A549 (cell line): ENCODE measurements around the gene KIF21B. TPM values are rescaled to one million over a fixed set of nuclear protein-coding genes. Genes with fewer than 3 reads are reported as not detected.
A peak's percentile ranks its signal among the peaks of the same experiment; 100 is the strongest.

Experiments
- ATAC-seq, 2 experiments: fragments of 200-7000 bp in 1 of 2; fragments of >200 bp in 1 of 2; cut with Nextera tagmentation in 1 of 2; cut with Tn5 transposase in 1 of 2; 3 replicates each; pipeline versions ENCODE4 v1.8.0 to v1.9.1; 2018 to 2020; ENCODE audit warnings: mild to moderate bottlenecking in 1 of 2, moderate library complexity in 1 of 2
- CTCF ChIA-PET: fragments of 300-600 bp; sonication (Branson Sonifier 250); formaldehyde crosslinking; extraction: SDS; loops from one replicate; lab custom pipeline; 2021; ENCODE audit warnings: antibody characterized with exemption, inconsistent platforms; lab: Yijun Ruan, JAX
- POLR2A ChIA-PET: fragments of 350-600 bp; formaldehyde crosslinking; extraction: SDS; loops from one replicate; lab custom pipeline; 2021; ENCODE audit warnings: antibody characterized with exemption, inconsistent platforms; lab: Yijun Ruan, JAX
- DNase-seq, 2 experiments: peaks; one replicate each; pipeline versions ENCODE4 v3.0.0 to v3.0.0-alpha.2; 2011 to 2016; ENCODE audit warnings: low read depth in 1 of 2, low spot score in 1 of 2
- FAIRE-seq: peaks from 2 replicates; lab custom pipeline; 2011; peaks lifted over from hg19 to GRCh38; lab: Jason Lieb, UNC
- H3K27ac ChIP-seq, 2 experiments: fragments of >200 bp; sonication (Bioruptor Twin); formaldehyde crosslinking; 3 replicates each; pipeline ENCODE4 v1.5.1; 2016 to 2017
- H3K4me1 ChIP-seq: fragments of >200 bp; sonication (Bioruptor Twin); formaldehyde crosslinking; 3 replicates; pipeline ENCODE4 v1.6.1; 2016
- H3K4me2 ChIP-seq: fragments of >200 bp; sonication (Bioruptor Twin); formaldehyde crosslinking; 3 replicates; pipeline ENCODE4 v1.6.1; 2016
- H3K4me3 ChIP-seq: fragments of >200 bp; sonication (Bioruptor Twin); formaldehyde crosslinking; 3 replicates; pipeline ENCODE4 v1.5.1; 2016
- H3K9me3 ChIP-seq: fragments of >200 bp; sonication (Bioruptor Twin); formaldehyde crosslinking; 3 replicates; pipeline ENCODE4 v1.6.1; 2016
- EHMT2 ChIP-seq: fragments of 200-600 bp; sonication (generic); IDR thresholded peaks from 2 replicates; pipeline ENCODE4 v1.6.1; 2016; ENCODE audit warnings: antibody characterized with exemption, low read depth, mild to moderate bottlenecking, moderate library complexity
- EP300 ChIP-seq, 2 experiments: fragments of >200 bp; sonication (Bioruptor Twin); formaldehyde crosslinking; IDR thresholded peaks; 2 replicates in 1 of 2; 3 replicates in 1 of 2; pipeline ENCODE4 v1.6.1; 2016 to 2017
- FOXS1 ChIP-seq: fragments of 250-450 bp; sonication (Bioruptor Pico); IDR thresholded peaks from 2 replicates; pipeline ENCODE4 v1.5.0; 2020; ENCODE audit warnings: mild to moderate bottlenecking, moderate library complexity
- MAFK ChIP-seq: fragments of 450-650 bp; IDR thresholded peaks from 2 replicates; pipeline ENCODE4 v1.6.1; 2014; ENCODE audit not compliant: partially characterized antibody
- NR3C1 ChIP-seq: fragments of >200 bp; sonication (Bioruptor Twin); formaldehyde crosslinking; IDR thresholded peaks from 3 replicates; pipeline ENCODE4 v1.6.1; 2017
- RFX5 ChIP-seq: fragments of 450-650 bp; IDR thresholded peaks from 2 replicates; pipeline ENCODE4 v1.7.1; 2014; ENCODE audit warnings: antibody characterized with exemption, mild to moderate bottlenecking, moderate library complexity
- SMC3 ChIP-seq: fragments of >200 bp; sonication (Bioruptor Twin); formaldehyde crosslinking; IDR thresholded peaks from 3 replicates; pipeline ENCODE4 v1.6.1; 2018; ENCODE audit warnings: inconsistent platforms
- WGBS: methylation state at CpG from one replicate; pipeline ENCODE4 v1.1.6; 2017; ENCODE audit errors: missing lambda C conversion rate; 5-methylcytosine and 5-hydroxymethylcytosine counted together
- polyA plus RNA-seq, 4 experiments: library from polyadenylated mRNA; depleted of rRNA in 3 of 4; stranded (reverse); fragments of >200 nt; fragmentation: RNase III in 1 of 4; extraction: RNeasy Plus Mini Kit Qiagen cat#74134 plus additional on column Dnase treatment in 1 of 4; gene quantifications; 2 replicates in 3 of 4; 3 replicates in 1 of 4; pipeline ENCODE4 v1.2.3, GENCODE V29; 2011 to 2017
- TF ChIP-seq, protein P1 (sequence below): fragments of >200 bp; sonication (Bioruptor Twin); formaldehyde crosslinking; IDR thresholded peaks from 3 replicates; pipeline ENCODE4 v1.5.1; 2016
- TF ChIP-seq, protein P2 (sequence below): fragments of 250-450 bp; sonication (Bioruptor Pico); IDR thresholded peaks from 2 replicates; pipeline ENCODE4 v1.5.0; 2021; ENCODE audit warnings: mild to moderate bottlenecking, moderate library complexity, borderline replicate concordance
- TF ChIP-seq, protein P3 (sequence below): fragments of >200 bp; sonication (Bioruptor Twin); formaldehyde crosslinking; IDR thresholded peaks from 2 replicates; pipeline ENCODE4 v1.6.1; 2016
- TF ChIP-seq, protein P4 (sequence below): IDR thresholded peaks from 2 replicates; pipeline ENCODE4 v1.6.1; 2012; ENCODE audit warnings: low read depth, borderline replicate concordance
- TF ChIP-seq, protein P5 (sequence below): fragments of >200 bp; sonication (Bioruptor Twin); formaldehyde crosslinking; IDR thresholded peaks from 3 replicates; pipeline ENCODE4 v1.6.1; 2016

KIF21B gene
- polyA plus RNA-seq, 2 of the 4 experiments (the other 2 are of a cell fraction), result 1.4 to 3.8 TPM

DNA sequence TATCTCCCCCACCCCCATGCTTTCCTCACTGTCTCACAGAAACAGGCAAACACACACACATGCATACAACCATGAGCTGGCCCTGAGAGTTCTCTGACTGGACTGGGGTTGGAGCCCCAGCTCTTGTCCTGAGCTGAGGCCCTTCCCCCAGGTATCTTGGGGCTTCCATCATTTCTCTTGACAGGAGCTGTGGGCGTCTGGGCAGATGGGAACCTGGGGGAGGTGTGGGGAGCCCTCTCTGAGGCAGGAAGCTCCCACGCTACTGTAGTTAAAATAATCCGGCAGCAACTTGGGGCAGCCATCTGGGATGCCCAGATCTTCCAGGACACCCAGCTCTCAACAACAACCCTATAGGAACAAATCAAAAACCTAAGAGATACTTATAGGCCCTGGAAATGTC, 2.7 kb upstream of the KIF21B start:
- ATAC-seq (no peak), DNase-seq (no peak), FAIRE-seq (no peak)
- ChIA-PET CTCF (interaction anchor here (0.6 to 8.0 kb wide), 12 partner anchors 8 to 367 kb away, joined by 3 to 94 read pairs (median 8); no protein-coding TSS in a partner anchor), POLR2A (interaction anchor here (0.9 kb wide), 1 partner anchor 11 kb away, joined by 3 read pairs; no protein-coding TSS in a partner anchor)
- Histone ChIP-seq H3K4me2 (no peak overlapping the region), H3K4me1 (peaks cover 37% of the 10 kb centered on the region), H3K9me3 (no peaks in the 10 kb centered on the region), H3K4me3 (no peak overlapping the region)
- 93% methylated on average over 3 of the region's 3 CpGs for WGBS
- TF ChIP-seq MAFK (no peak), FOXS1 (CRISPR knock-in tag) (no peak)
- TF ChIP-seq, protein P1, sequence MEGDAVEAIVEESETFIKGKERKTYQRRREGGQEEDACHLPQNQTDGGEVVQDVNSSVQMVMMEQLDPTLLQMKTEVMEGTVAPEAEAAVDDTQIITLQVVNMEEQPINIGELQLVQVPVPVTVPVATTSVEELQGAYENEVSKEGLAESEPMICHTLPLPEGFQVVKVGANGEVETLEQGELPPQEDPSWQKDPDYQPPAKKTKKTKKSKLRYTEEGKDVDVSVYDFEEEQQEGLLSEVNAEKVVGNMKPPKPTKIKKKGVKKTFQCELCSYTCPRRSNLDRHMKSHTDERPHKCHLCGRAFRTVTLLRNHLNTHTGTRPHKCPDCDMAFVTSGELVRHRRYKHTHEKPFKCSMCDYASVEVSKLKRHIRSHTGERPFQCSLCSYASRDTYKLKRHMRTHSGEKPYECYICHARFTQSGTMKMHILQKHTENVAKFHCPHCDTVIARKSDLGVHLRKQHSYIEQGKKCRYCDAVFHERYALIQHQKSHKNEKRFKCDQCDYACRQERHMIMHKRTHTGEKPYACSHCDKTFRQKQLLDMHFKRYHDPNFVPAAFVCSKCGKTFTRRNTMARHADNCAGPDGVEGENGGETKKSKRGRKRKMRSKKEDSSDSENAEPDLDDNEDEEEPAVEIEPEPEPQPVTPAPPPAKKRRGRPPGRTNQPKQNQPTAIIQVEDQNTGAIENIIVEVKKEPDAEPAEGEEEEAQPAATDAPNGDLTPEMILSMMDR, result no peak
- TF ChIP-seq, all 56 proteins: peak for 0
- H3K27ac ChIP-seq, result peak overlapping the region in 1 of 2 experiments; percentile 52; a peak in 3 of 6 replicates

DNA sequence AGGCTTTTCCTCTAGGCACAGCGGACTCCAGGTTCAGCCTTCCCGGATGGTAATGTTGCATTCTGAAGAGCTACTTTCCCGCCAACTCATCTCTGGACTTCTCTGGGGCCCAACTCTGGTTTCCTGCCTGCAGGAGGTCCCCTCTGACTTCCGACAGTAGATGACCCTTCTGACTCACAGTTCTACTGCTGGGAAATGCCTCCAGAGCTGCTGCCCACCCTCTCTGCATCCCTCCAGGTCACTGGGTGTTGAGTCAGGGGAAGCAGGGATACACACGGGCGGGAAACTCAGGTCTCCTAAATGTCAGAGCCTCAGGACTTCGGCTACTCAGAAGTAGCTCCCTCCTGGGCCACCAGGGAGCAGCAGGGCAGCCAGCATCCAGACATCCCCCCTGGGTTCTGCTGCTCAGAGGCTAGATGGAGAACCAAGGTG, 2.1 kb upstream of the KIF21B start:
- FAIRE-seq, result no peak
- ATAC-seq, result peak; percentile 47 to 64; a peak in 5 of 6 replicates
- H3K4me3 ChIP-seq, result no peak overlapping the region
- ChIA-PET POLR2A (no interaction called here), CTCF (interaction anchor here (0.6 to 8.0 kb wide), 14 partner anchors 9 to 368 kb away, joined by 3 to 94 read pairs (median 7); no protein-coding TSS in a partner anchor)
- peaks cover 43% of the 10 kb centered on the region for H3K4me1 ChIP-seq
- no peak for TF ChIP-seq NR3C1
- TF ChIP-seq, protein P1, result peak; percentile 13; the same call in 1 of the 3 replicates
- peak; percentile 23; the same call in 1 of the 3 replicates for TF ChIP-seq SMC3
- TF ChIP-seq, all 56 proteins: peak for 2
- 47% methylated on average over 7 of the region's 7 CpGs for WGBS
- Histone ChIP-seq H3K27ac (peak overlapping the region in 1 of 2 experiments; percentile 52; a peak in 3 of 6 replicates), H3K9me3 (no peaks in the 10 kb centered on the region), H3K4me2 (no peak overlapping the region)
- peak; percentile 43 to 79 for DNase-seq

DNA sequence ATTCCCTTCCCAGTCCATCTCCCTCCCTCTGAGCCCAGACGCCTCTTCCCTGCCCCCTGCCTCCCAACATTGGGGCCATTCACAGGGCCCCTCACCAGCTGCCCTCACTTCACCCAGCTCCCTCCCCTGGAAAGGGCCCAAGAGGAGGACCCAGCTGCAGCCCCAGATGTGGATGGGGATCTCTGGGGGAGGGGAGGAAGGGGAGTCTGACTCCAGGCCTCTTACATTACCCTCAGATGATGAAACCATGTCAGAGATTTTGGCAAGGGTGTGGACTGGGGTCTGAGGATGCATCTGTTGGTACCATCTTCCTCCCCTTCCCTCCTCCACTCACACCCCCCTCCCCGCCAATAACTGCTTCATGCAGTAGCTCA, 1.1 kb upstream of the KIF21B start:
- no peak for DNase-seq
- 97% methylated on average over 2 of the region's 2 CpGs for WGBS
- TF ChIP-seq, protein P2, sequence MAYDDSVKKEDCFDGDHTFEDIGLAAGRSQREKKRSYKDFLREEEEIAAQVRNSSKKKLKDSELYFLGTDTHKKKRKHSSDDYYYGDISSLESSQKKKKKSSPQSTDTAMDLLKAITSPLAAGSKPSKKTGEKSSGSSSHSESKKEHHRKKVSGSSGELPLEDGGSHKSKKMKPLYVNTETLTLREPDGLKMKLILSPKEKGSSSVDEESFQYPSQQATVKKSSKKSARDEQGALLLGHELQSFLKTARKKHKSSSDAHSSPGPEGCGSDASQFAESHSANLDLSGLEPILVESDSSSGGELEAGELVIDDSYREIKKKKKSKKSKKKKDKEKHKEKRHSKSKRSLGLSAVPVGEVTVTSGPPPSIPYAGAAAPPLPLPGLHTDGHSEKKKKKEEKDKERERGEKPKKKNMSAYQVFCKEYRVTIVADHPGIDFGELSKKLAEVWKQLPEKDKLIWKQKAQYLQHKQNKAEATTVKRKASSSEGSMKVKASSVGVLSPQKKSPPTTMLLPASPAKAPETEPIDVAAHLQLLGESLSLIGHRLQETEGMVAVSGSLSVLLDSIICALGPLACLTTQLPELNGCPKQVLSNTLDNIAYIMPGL (CRISPR knock-in tag), result no peak
- TF ChIP-seq, protein P3, sequence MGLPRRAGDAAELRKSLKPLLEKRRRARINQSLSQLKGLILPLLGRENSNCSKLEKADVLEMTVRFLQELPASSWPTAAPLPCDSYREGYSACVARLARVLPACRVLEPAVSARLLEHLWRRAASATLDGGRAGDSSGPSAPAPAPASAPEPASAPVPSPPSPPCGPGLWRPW, result no peak
- TF ChIP-seq EP300 (IDR thresholded peaks at IDR 0.05) (no peak), RFX5 (no peak), EHMT2 (no peak)
- TF ChIP-seq, protein P4, sequence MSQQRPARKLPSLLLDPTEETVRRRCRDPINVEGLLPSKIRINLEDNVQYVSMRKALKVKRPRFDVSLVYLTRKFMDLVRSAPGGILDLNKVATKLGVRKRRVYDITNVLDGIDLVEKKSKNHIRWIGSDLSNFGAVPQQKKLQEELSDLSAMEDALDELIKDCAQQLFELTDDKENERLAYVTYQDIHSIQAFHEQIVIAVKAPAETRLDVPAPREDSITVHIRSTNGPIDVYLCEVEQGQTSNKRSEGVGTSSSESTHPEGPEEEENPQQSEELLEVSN, result no peak
- TF ChIP-seq, protein P5, sequence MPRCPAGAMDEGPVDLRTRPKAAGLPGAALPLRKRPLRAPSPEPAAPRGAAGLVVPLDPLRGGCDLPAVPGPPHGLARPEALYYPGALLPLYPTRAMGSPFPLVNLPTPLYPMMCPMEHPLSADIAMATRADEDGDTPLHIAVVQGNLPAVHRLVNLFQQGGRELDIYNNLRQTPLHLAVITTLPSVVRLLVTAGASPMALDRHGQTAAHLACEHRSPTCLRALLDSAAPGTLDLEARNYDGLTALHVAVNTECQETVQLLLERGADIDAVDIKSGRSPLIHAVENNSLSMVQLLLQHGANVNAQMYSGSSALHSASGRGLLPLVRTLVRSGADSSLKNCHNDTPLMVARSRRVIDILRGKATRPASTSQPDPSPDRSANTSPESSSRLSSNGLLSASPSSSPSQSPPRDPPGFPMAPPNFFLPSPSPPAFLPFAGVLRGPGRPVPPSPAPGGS, result no peak
- TF ChIP-seq, all 56 proteins: peak for 0
- POLR2A ChIA-PET, result no interaction called here
- ATAC-seq, result no peak
- Histone ChIP-seq H3K4me1 (peaks cover 53% of the 10 kb centered on the region), H3K27ac (peak overlapping the region in 1 of 2 experiments; percentile 40; a peak in 1 of 6 replicates), H3K4me2 (no peak overlapping the region; the same call in 2 of the 3 replicates), H3K4me3 (no peak overlapping the region), H3K9me3 (no peaks in the 10 kb centered on the region)
- CTCF ChIA-PET, result interaction anchor here (1.2 to 8.0 kb wide), 8 partner anchors 9 to 134 kb away, joined by 3 to 94 read pairs (median 8); no protein-coding TSS in a partner anchor
- no peak for FAIRE-seq
